ENCODE measurements around the gene HLTF. TPM values are rescaled to one million over a fixed set of nuclear protein-coding genes. Genes with fewer than 3 reads are reported as not detected.
A peak's percentile ranks its signal among the peaks of the same experiment; 100 is the strongest.

Gene HLTF
- total RNA-seq, 1 donor from 2014 or later, result 12.9 TPM

DNA sequence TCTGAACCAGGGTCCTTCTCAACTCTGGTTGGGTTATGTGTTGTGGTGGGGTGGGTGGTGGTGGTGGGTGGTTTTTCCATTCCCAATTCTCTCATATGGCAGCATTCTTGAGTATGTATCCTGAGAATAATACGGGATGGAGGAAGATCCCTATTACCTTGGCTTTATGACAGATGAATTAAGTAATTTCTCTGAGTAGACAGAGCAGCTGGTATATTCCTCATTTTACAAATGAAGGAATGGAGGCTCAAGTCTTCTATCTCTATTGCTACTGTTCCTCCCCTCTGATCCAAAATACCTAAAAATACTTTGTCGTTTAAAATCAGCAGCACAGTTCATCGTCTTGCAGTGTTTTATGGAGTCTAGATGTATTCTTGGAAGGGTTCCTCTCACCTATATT, 84.6 kb downstream of the HLTF start:
- Histone ChIP-seq H3K4me3 (ENCODE audit: low read depth, low read length) (no peak overlapping the region), H3K36me3 (ENCODE audit: control insufficient read depth, insufficient read depth, low read length) (no peaks in the 10 kb centered on the region), H3K27me3 (ENCODE audit: control insufficient read depth, insufficient read depth, low read length) (no peaks in the 10 kb centered on the region)
- DNase-seq (ENCODE audit: low read depth), result no peak
- TF ChIP-seq, protein P1, sequence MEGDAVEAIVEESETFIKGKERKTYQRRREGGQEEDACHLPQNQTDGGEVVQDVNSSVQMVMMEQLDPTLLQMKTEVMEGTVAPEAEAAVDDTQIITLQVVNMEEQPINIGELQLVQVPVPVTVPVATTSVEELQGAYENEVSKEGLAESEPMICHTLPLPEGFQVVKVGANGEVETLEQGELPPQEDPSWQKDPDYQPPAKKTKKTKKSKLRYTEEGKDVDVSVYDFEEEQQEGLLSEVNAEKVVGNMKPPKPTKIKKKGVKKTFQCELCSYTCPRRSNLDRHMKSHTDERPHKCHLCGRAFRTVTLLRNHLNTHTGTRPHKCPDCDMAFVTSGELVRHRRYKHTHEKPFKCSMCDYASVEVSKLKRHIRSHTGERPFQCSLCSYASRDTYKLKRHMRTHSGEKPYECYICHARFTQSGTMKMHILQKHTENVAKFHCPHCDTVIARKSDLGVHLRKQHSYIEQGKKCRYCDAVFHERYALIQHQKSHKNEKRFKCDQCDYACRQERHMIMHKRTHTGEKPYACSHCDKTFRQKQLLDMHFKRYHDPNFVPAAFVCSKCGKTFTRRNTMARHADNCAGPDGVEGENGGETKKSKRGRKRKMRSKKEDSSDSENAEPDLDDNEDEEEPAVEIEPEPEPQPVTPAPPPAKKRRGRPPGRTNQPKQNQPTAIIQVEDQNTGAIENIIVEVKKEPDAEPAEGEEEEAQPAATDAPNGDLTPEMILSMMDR (IDR thresholded peaks at IDR 0.05; ENCODE audit: insufficient read depth, low read length, severe bottlenecking), result no peak
- FAIRE-seq, result no peak

DNA sequence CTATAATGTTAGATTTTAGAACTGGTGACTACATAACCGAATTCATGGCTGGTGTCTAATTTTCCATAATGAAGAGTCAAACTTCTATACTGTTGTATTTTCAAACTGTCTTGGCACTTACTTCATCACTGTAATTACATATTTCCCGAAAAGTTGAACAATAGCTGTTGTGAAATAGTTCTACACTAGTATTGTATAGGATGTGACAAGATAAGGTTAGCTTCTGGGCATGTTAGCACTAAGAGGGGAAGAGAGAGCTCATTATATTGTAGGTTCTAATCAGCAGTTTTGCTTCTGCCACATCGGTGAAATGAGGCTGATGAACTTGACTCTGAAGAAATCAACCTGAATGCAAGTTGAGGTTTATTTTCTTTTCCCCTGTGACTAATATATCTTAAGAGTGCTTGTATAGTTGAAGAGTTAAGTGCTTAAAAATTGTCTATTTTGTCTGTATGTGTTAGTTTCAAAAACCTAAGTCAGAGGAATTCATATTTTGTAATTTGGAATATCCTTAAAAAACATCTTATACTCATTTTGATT, 86.1 kb downstream of the HLTF start:
- TF ChIP-seq, protein P1 (IDR thresholded peaks at IDR 0.05; ENCODE audit: insufficient read depth, low read length, severe bottlenecking), result no peak
- DNase-seq (ENCODE audit: low read depth), result peak; percentile 9
- H3K27me3 ChIP-seq (ENCODE audit: control insufficient read depth, insufficient read depth, low read length), result no peaks in the 10 kb centered on the region
- FAIRE-seq, result no peak
- H3K4me3 ChIP-seq (ENCODE audit: low read depth, low read length), result no peak overlapping the region
- H3K36me3 ChIP-seq (ENCODE audit: control insufficient read depth, insufficient read depth, low read length), result no peaks in the 10 kb centered on the region

DNA sequence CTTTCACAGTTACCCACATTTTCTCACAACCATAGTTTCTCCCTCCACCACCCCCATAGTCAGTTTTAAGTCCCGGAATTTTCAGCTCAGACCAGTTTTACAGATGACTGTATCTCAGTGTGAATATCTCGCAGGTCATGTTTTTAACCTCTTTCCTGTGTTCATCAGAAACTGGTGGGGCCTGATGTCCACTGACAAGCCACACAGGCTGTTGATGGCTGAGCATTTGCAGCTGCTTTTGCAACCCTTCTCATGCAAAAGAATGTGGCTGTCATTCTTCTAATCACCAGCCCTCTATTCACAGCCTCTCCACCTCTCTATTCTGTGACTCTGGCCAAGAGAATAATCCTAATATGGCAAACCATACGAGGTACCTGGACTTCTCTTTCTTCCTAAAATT, 86.5 kb downstream of the HLTF start:
- Histone ChIP-seq H3K27me3 (ENCODE audit: control insufficient read depth, insufficient read depth, low read length) (no peaks in the 10 kb centered on the region), H3K4me3 (ENCODE audit: low read depth, low read length) (no peak overlapping the region), H3K36me3 (ENCODE audit: control insufficient read depth, insufficient read depth, low read length) (peaks cover under 1% of the 10 kb centered on the region)
- TF ChIP-seq, protein P1 (IDR thresholded peaks at IDR 0.05; ENCODE audit: insufficient read depth, low read length, severe bottlenecking), result no peak
- no peak for DNase-seq (ENCODE audit: low read depth)
- FAIRE-seq, result no peak

DNA sequence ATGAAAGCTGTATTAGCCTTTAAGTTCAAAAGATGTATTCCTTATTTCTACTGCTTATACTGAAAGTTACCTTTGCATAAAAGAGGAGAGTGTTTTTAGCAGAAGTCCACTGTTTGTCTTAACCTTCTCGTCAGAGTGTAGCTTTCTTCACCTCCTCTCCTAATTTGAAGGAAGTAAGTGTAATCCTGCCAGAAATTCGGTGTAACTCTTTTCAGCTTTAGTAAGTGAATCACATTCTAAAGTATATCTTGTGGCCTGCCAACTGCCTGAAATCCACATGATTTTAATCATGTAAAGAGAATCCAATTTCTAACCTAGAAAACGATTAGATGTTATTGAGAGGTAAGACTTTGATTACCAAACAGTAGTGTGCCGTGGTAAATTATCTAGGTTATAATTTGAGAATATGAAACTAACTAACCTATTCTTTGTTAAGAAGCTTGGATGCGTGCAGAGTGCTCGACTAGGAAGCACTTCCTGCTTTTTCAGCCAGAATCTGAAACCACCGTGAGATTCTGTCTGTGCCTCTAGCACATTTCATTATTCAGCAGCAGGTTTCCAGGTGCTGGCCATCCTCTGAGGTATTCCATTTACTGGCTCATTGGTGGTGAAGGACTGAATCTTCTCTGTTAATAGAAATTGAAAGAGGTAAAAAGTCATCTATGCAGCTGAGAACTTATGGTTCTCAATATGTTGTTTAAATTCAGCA, 87.5 kb downstream of the HLTF start:
- TF ChIP-seq, protein P1 (IDR thresholded peaks at IDR 0.05; ENCODE audit: insufficient read depth, low read length, severe bottlenecking), result no peak
- Histone ChIP-seq H3K36me3 (ENCODE audit: control insufficient read depth, insufficient read depth, low read length) (peaks cover 2% of the 10 kb centered on the region), H3K4me3 (ENCODE audit: low read depth, low read length) (no peak overlapping the region), H3K27me3 (ENCODE audit: control insufficient read depth, insufficient read depth, low read length) (no peaks in the 10 kb centered on the region)
- DNase-seq (ENCODE audit: low read depth) (peak; percentile 20), FAIRE-seq (no peak)

DNA sequence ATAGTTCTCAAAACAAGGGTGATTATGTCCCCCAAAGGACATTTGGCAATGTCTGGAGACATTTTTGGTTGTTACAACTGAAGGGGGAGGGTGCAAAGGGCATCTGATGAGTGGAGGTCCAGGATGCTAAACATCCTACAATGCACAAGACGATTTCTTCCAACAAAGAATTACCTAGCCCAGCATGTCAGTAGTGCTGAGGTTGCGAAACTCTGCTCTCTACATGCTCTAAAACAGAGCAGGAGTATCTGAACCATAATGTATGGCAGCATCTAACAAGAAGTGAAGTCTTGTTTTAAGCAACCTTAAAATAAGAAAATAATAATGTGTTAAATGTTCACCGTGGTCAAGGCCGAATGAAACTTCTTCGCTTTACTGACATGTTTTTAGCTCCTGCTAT, 88.0 kb downstream of the HLTF start:
- TF ChIP-seq, protein P1 (IDR thresholded peaks at IDR 0.05; ENCODE audit: insufficient read depth, low read length, severe bottlenecking), result no peak
- no peak overlapping the region for H3K4me3 ChIP-seq (ENCODE audit: low read depth, low read length)
- peak; percentile 9 for DNase-seq (ENCODE audit: low read depth)
- H3K27me3 ChIP-seq (ENCODE audit: control insufficient read depth, insufficient read depth, low read length), result no peaks in the 10 kb centered on the region
- H3K36me3 ChIP-seq (ENCODE audit: control insufficient read depth, insufficient read depth, low read length), result peaks cover 2% of the 10 kb centered on the region
- FAIRE-seq, result no peak

All from bronchial epithelial cell (primary cell).